Sciatic nerve (tissue), 2 donors: ENCODE results near the gene MGMT. TPM values are rescaled to one million over a fixed set of nuclear protein-coding genes. Genes with fewer than 3 reads are reported as not detected.

ENCODE experiments used
- ATAC-seq: fragments of 200-7000 bp; cut with Tn5 transposase; one replicate; pipeline ENCODE4 v1.9.1; 2020; ENCODE audit warnings: mild to moderate bottlenecking, moderate library complexity
- DNase-seq: peaks from one replicate; pipeline ENCODE4 v3.0.0-alpha.2; 2020; ENCODE audit warnings: low spot score
- intact Hi-C: fragments of 100-400 bp; cut with DNase I; formaldehyde crosslinking; loops from one replicate; pipeline ENCODE4 v1.14.2; 2022
- total RNA-seq: library from RNA; stranded (reverse); fragmentation: NEBNext Ultra II Directional; extraction: Animal tissue kit (Norgen Biotek cat#: 25700); gene quantifications from one replicate; pipeline ENCODE4 v1.2.1, GENCODE V29; 2021
- donor health status: DM: no; HTN: no; CAD: no.
- donor health status: DM: no; HTN: no; CAD: no.

Gene MGMT
- total RNA-seq, 1 donor from 2014 or later = 24.5 TPM

GRCh38 chr10:129707406-129708388 lies 240.7 kb downstream of the MGMT start:
- ATAC-seq = peak; percentile 66
- no peak for DNase-seq
- intact Hi-C loops = no loop called here

- intact Hi-C loops = no loop called here
- no peak for DNase-seq
- no peak for ATAC-seq
Measured at GRCh38 chr10:129709101-129709500, 242.1 kb downstream of the MGMT start.

DNA sequence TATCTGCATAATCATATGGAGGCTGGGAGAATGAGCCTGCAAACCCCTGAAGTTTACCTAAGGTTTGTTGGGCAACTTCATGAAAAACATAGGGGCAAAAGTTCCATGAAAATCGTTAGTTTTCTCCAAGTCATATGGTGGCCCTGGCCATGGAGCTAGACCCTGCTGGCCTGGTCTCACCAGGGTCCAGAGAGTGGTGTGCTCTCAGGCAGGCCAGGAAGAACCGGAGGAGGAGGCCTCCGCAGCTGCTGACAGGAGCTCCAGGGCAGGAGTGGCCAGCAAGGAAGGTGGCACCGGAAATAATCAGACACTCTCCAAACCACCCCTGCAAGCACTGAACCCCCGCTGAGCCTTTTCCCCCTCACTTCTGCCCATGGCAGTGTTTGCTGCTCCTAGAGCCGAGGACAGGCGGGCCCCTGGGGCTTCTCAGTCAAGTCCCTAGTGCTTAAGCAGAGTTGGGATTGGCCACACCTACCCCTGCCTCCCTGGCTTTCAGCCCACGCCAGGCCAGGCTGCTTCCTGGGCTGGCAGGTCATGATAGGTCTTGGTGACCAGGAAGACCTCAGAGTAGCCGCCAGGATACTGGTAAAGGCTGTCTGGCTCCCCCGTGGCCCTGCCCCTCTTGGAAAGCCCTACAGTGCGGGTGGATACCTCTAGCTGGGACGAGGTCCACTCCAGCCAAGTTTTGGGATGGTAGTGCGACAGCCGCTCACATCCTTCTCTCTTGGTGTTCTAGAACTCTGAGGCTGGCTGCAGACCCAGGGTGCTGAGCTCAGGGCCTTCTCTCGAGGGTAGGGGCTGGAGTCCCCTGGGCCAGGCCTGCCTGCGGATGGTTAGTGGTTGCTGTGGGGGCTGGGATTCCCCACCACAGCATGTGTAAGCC lies 242.8 kb downstream of the MGMT start:
- intact Hi-C loops = no loop called here
- ATAC-seq = no peak
- DNase-seq = no peak

- ATAC-seq = no peak
- no peak for DNase-seq
- intact Hi-C loops = no loop called here
Measured at GRCh38 chr10:129710510-129710847, 243.4 kb downstream of the MGMT start.

DNA sequence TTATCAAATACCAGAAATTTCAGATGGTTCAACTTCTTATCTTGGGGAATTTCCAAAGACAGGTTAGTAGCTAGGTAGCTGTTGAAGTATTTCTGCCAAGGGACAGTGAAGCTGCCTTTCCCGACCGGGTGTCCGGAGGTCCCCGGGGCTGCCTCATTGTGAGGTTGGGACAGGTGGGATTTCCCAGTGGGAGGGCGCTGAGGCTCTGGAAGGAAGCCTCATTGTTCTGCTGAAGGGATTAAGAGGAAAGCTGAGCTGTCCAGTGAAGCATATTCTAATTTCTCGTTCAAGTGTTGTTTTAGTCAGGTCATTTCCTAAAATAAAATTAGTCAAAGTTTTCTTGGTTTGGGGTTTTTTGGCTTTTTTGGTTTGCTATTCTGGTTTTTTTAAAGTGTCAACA lies 244.2 kb downstream of the MGMT start:
- DNase-seq = no peak

DNA sequence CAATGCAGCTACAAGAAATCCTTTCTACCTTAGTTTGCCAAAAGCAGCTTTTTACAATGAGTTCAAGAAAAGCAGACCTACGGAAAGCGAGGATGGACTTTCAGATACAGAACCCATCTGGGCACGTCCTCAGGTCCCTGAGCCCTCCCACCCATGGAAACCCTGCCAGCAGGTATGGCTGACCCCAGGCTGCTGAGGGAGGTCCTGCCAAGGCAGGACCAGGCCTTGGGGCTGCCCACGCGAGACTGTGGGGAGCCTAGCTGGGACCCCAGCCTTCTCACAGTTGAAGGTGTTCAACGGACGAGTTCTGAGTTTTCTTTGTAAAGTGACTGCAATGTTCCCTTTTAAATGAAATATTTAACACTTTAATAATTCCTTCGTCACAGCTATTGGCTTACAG lies 245.0 kb downstream of the MGMT start:
- DNase-seq (no peak), ATAC-seq (no peak)
- intact Hi-C loops = no loop called here

More for the DNA sequence above, 244.2 kb downstream of the MGMT start:
- intact Hi-C loops = no loop called here
- ATAC-seq = no peak

- intact Hi-C loops = no loop called here
- no peak for DNase-seq
- no peak for ATAC-seq
Measured at GRCh38 chr10:129713659-129714265, 246.7 kb downstream of the MGMT start.

DNA sequence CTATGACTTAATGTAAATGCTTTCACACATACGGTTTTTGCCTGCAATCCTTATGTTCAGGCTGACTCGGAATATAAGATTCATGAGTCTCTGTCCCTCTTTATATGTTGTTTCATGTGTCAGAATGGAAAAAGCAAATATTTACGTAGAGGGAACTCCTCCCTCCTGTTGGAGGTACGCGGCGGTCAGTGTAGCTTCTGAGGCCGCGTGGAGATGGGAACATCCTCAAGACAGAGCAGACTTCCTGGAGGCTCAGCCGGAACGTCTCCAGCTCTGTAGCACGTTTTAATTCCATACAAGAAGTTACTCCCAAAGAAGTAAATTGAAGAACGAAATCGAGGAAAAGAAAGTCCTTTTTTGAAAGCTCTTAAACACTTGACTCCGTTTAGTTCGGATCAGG lies 248.8 kb downstream of the MGMT start:
- no peak for ATAC-seq
- DNase-seq = no peak
- intact Hi-C loops = no loop called here

DNA sequence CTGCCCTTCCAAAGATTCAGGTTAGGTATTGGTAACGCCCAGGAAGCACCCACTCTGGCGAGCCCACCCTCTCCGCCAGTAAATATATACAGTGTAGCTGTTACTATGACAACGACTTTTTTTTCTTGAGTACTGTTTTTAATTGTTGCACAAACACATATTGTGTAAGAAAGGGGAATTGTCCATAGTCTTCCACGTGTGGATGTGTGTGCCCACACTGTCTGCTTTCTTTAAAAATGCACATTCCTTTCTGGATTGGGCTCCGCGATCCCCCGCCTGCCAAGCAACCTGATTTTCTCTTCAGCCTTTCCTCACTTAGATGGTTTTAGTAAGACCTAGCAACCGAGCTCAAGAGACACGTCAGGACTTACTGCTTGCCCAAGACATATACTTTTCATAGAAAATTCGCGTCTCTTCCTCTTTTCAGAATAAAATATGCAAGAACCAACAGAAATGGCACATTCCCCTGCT lies 249.2 kb downstream of the MGMT start:
- intact Hi-C loops = no loop called here
- ATAC-seq (no peak), DNase-seq (no peak)

DNA sequence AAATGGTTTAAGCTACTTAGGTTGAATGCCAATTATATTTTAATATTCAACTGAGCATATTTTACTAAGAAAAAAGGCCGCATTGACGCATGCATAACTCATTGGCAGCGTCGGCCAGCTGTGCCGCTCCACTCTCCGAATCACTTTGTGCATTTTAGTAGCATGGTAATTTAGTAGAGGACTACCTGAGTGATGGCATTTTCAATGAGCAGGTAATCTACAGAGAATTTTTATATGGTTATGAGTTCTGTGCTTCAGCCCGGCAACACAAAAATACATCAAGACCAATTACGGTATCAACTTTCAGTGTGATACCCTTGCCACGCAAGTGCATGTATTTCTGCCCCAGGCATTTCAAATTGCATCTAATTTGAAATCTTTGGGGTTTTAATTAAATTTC lies 249.8 kb downstream of the MGMT start:
- intact Hi-C loops = no loop called here
- DNase-seq (no peak), ATAC-seq (no peak)

GRCh38 chr10:129717816-129718547 lies 250.9 kb downstream of the MGMT start:
- ATAC-seq = no peak
- DNase-seq = no peak
- intact Hi-C loops = no loop called here

DNA sequence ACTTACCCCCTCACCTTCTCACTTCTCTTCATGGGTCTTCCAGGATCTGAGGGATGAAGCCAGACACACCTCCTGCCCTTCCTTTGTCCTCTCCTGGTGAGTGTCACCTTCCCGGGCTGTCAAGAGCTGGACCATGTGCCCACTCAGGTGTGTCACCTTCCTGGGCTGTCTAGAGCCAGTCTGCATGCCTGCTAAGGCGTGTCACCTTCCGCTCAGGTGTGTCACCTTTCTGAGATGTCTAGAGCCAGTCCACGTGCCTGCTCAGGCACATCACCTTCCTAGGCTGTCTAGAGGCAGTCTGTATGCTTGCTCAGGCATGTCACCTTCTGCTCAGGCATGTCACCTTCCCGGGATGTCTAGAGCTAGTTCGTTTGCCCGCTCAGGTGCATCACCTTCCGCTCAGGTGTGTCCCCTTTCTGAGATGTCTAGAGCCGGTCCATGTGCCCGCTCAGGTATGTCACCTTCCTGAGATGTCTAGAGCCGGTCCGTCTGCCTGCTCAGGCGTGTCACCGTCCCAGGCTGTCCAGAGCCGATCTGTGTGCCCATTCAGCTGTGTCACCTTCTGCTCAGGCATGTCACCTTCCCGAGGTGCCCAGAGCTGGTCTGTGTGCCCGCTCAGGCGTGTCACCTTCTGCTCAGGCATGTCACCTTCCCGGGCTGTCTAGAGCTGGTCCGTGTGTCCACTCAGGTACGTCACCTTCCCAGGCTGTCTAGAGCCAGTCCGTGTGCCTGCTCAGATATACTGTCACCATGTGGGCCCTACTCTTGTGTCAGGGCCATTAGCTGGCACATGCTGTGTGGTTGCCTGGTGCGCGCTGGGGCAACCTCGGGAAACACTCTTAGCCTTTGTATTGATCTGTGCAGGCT lies 251.7 kb downstream of the MGMT start:
- DNase-seq = no peak
- intact Hi-C loops = no loop called here
- ATAC-seq = no peak

DNA sequence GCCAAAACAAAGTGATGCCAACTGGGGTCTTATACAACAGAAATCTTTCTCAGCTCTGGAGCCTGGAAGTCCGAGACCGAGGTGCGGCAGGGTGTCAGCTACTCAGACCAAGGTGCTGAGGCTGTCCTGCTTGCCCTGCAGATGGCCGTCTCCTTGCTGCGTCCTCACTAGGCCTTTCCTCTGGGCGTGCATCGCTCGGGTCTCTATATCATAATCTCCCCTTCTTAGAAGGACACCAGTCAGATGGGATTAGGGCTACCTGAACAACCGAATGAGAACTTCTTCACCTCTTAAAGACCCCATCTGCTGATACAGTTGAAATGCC lies 252.3 kb downstream of the MGMT start:
- DNase-seq = no peak
- no peak for ATAC-seq
- intact Hi-C loops = no loop called here

DNA sequence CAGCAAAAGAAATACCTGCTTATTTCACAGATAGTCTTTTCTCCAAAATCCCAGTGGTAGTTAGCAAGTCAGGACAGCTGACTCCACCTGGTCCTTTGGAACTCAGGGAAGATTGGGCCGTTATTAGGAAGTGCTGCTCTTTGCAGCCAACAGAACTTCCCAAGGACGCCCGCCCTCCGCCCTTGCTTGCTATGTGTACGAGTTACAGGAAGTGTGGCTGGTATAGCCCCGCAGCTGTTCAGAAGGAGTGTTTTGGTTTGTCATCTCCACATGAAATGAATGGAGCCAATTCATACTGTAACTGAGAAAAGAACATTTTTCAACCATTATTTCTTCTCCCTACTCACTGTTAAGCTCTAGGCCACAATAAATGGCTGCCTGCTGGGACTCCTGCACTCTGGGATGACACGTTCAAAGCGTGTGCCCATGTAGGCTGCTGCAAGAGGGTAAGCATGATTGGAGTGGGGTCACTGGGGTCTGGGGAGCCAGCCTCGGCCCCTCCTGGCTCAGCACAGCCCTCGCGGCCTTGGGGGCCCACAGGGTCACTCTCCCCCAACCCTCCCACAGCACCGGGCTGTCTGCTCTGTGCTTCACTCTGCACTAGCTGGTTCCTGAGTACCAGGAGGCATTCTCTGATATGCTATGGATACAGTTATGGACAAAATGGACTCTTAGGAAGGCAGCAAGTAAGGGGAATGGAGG lies 253.0 kb downstream of the MGMT start:
- no peak for ATAC-seq
- intact Hi-C loops = no loop called here

DNA sequence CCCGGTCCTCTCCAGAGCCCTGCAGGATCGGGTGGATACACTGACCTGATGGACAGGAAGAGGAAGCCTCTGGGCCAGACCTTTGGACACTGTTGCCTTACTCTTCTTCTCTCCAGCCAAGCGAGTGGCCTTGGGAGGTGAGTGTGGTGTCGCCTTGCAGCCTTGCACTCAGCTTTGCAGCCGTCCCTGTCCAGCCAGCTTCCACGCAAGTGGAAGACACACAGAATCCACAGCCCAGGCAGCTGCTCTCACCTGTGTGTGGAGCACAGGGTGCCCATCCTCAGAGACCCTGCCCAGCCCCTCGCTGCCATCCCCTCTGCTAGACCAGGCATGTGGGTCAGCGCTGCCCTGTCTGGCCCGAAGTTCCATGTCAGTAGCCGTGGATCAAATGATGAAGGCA lies 258.0 kb downstream of the MGMT start:
- intact Hi-C loops = no loop called here
- DNase-seq (no peak), ATAC-seq (no peak)

More for the DNA sequence above, 253.0 kb downstream of the MGMT start:
- DNase-seq = no peak

DNA sequence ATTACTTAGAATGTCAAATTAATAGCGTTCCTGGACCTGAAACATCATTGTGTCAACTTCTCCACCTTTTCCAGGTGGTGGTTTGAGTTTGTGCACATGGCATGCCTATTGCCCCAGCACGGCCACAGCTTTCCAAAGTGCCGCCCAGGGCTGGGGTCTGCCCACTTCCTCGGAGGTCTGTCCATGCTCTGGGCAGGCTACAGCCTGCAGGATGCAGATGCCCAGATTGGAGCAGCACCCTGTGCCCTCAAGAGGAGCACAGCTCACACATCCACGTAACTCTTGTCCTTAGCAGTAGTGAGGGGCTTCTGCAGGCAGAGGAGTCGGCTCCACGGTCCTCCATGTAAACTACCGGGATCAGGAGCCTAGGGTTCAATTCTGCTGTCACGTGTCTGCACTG lies 258.4 kb downstream of the MGMT start:
- intact Hi-C loops = no loop called here
- DNase-seq = no peak
- ATAC-seq = no peak

DNA sequence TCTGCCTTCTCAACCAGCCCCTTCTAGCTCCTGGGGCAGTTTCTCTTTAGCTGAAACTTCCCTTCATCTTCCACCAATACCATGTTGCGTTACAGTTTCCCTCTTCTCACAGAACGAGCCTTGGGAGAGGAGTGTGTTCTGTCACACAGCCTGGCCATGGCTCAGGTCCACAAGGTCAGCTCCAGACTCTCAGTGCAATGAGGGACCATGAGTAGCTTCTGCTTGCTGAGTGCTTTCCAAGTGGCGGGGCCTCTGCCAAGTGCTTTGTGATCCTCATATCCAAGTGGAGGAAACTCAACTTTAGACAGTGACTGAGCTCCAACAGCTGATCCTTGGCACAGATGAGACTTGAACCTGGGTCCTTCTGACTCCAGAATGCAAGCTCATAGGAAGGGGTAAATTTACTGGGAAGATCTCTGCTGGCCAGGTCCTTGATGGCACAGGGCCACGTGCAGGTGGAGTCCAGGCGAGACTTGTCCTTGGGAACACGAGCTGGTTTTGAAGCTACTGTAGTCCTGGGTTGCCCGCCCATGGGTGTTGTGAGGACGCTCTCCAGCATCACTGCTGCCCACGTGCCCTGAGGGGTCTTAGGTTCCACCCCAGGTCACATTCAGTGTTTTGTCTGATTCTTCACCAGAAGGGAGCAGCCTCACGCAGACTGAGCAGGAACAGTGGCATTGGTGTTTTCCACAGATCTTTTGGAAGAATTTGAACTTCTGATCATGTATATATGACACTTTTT lies 259.0 kb downstream of the MGMT start:
- ATAC-seq (no peak), DNase-seq (no peak)
- intact Hi-C loops = no loop called here
